ENCODE measurements around the gene AKAP6. TPM values are rescaled to one million over a fixed set of nuclear protein-coding genes. Genes with fewer than 3 reads are reported as not detected.

Gene AKAP6
- total RNA-seq, 1 experiment from 2014 or later = 2.8 TPM

- Mint-ChIP-seq H3K4me1 (ENCODE audit: low read depth, unreplicated experiment) (no peaks in the 10 kb centered on the region), H3K9me3 (ENCODE audit: low read depth, unreplicated experiment) (no peaks in the 10 kb centered on the region), H3K27ac (ENCODE audit: unreplicated experiment) (no peak overlapping the region), H3K4me3 (ENCODE audit: low read depth, unreplicated experiment) (no peak overlapping the region), H3K27me3 (ENCODE audit: unreplicated experiment) (peaks cover 22% of the 10 kb centered on the region), H3K36me3 (ENCODE audit: insufficient read depth, unreplicated experiment) (no peaks in the 10 kb centered on the region)
- BruUV-seq (replicated peaks) = no TSS peak
- CTCF ChIA-PET = no interaction called here
- intact Hi-C loops (cut with micrococcal nuclease; ENCODE audit: unreplicated experiment) = no loop called here
- no peak for DNase-seq
- TF ChIP-seq, protein P1, sequence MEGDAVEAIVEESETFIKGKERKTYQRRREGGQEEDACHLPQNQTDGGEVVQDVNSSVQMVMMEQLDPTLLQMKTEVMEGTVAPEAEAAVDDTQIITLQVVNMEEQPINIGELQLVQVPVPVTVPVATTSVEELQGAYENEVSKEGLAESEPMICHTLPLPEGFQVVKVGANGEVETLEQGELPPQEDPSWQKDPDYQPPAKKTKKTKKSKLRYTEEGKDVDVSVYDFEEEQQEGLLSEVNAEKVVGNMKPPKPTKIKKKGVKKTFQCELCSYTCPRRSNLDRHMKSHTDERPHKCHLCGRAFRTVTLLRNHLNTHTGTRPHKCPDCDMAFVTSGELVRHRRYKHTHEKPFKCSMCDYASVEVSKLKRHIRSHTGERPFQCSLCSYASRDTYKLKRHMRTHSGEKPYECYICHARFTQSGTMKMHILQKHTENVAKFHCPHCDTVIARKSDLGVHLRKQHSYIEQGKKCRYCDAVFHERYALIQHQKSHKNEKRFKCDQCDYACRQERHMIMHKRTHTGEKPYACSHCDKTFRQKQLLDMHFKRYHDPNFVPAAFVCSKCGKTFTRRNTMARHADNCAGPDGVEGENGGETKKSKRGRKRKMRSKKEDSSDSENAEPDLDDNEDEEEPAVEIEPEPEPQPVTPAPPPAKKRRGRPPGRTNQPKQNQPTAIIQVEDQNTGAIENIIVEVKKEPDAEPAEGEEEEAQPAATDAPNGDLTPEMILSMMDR (IDR thresholded peaks at IDR 0.05; ENCODE audit: unreplicated experiment) = no peak
These were observed 277.2 kb downstream of the AKAP6 start for GRCh38 chr14:32606301-32606700.

GRCh38 chr14:32607399-32607798 lies 278.3 kb downstream of the AKAP6 start:
- Mint-ChIP-seq H3K4me1 (ENCODE audit: low read depth, unreplicated experiment) (no peaks in the 10 kb centered on the region), H3K27ac (ENCODE audit: unreplicated experiment) (no peak overlapping the region), H3K36me3 (ENCODE audit: insufficient read depth, unreplicated experiment) (no peaks in the 10 kb centered on the region), H3K9me3 (ENCODE audit: low read depth, unreplicated experiment) (no peaks in the 10 kb centered on the region), H3K27me3 (ENCODE audit: unreplicated experiment) (peaks cover 11% of the 10 kb centered on the region), H3K4me3 (ENCODE audit: low read depth, unreplicated experiment) (no peak overlapping the region)
- DNase-seq = no peak
- BruUV-seq (replicated peaks) = no TSS peak
- CTCF ChIA-PET = no interaction called here
- intact Hi-C loops (cut with micrococcal nuclease; ENCODE audit: unreplicated experiment) = no loop called here
- TF ChIP-seq, protein P1 (IDR thresholded peaks at IDR 0.05; ENCODE audit: unreplicated experiment) = no peak

DNA sequence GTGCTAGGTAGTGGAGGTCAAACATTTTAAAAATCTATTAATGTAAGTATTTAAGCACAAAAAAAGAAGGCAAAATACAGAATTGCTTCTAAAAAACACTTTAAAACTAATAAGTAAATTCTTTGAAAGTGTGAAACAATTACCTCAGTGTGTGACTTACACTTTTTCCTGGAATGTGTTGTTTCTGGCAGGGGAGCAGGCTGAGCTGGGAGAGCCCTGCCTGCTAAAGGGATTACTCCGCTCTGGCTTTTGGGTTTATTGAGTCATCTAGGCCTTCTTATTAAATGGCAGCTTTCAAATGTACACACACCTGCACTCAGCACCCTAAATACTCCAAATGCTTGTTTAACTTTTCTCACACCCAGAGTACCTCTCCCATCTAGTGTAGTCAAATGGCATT lies 279.8 kb downstream of the AKAP6 start:
- Mint-ChIP-seq H3K9me3 (ENCODE audit: low read depth, unreplicated experiment) (no peaks in the 10 kb centered on the region), H3K27ac (ENCODE audit: unreplicated experiment) (no peak overlapping the region), H3K36me3 (ENCODE audit: insufficient read depth, unreplicated experiment) (no peaks in the 10 kb centered on the region), H3K4me3 (ENCODE audit: low read depth, unreplicated experiment) (no peak overlapping the region), H3K27me3 (ENCODE audit: unreplicated experiment) (no peaks in the 10 kb centered on the region), H3K4me1 (ENCODE audit: low read depth, unreplicated experiment) (no peaks in the 10 kb centered on the region)
- intact Hi-C loops (cut with micrococcal nuclease; ENCODE audit: unreplicated experiment) = no loop called here
- CTCF ChIA-PET = interaction anchor here (0.7 kb wide), 1 partner anchor 195 kb away, joined by 3 read pairs; no protein-coding TSS in a partner anchor
- no peak for DNase-seq
- TF ChIP-seq, protein P1 (IDR thresholded peaks at IDR 0.05; ENCODE audit: unreplicated experiment) = no peak
- BruUV-seq (replicated peaks) = no TSS peak

DNA sequence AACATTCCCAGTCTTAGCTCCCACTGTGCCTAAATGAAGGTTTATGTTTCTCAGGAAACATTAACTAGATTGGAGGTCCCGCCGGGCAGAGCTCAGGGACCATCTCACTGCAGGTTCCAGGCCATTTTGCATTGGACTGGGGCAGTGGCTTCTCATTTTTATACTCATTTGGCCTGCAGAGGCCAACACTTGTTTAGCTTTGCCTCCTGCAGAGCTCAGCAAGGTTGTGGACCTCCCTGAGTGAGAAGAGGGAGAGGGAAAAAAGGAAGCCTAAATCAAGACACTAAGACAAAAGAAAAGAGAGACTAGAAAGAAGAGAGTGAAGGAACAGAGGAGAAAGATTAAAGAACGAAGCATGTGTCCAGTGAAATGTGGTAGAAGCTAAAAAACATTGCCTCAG lies 280.3 kb downstream of the AKAP6 start:
- Mint-ChIP-seq H3K4me1 (ENCODE audit: low read depth, unreplicated experiment) (no peaks in the 10 kb centered on the region), H3K36me3 (ENCODE audit: insufficient read depth, unreplicated experiment) (no peaks in the 10 kb centered on the region), H3K27ac (ENCODE audit: unreplicated experiment) (no peak overlapping the region), H3K4me3 (ENCODE audit: low read depth, unreplicated experiment) (no peak overlapping the region), H3K9me3 (ENCODE audit: low read depth, unreplicated experiment) (no peaks in the 10 kb centered on the region), H3K27me3 (ENCODE audit: unreplicated experiment) (no peaks in the 10 kb centered on the region)
- CTCF ChIA-PET = no interaction called here
- BruUV-seq (replicated peaks) = no TSS peak
- no peak for DNase-seq
- intact Hi-C loops (cut with micrococcal nuclease; ENCODE audit: unreplicated experiment) = no loop called here
- TF ChIP-seq, protein P1 (IDR thresholded peaks at IDR 0.05; ENCODE audit: unreplicated experiment) = no peak
